Esophagus squamous epithelium (tissue), 5 donors: Measurements from ENCODE around the gene DAP. TPM values are rescaled to one million over a fixed set of nuclear protein-coding genes. Genes with fewer than 3 reads are reported as not detected.

ENCODE experiments used
- DNase-seq: peaks from one replicate; lab custom pipeline; 2025; lab: John Stamatoyannopoulos, UW
- H3K27ac ChIP-seq, 4 donors: fragments of 200-600 bp; sonication (generic); one replicate each; pipeline ENCODE4 v1.5.1; 2016 to 2019; ENCODE audit warnings: mild to moderate bottlenecking in 1 of 4
- H3K27me3 ChIP-seq, 4 donors: fragments of 200-600 bp; sonication (generic); 1 replicate in 3 of 4; 2 replicates in 1 of 4; pipeline versions ENCODE4 v1.5.1 to v1.6.0; 2017 to 2021; ENCODE audit warnings: antibody characterized with exemption in 1 of 4
- H3K36me3 ChIP-seq, 3 donors: fragments of 200-600 bp; sonication (generic); one replicate each; pipeline ENCODE4 v1.5.1; 2016 to 2019
- H3K4me1 ChIP-seq, 3 donors: fragments of 200-600 bp; sonication (generic); one replicate each; pipeline ENCODE4 v1.5.1; 2017 to 2019
- H3K4me3 ChIP-seq, 4 donors: fragments of 200-600 bp; sonication (generic); 1 replicate in 3 of 4; 2 replicates in 1 of 4; pipeline ENCODE4 v1.5.1; 2016 to 2019; ENCODE audit warnings: mild to moderate bottlenecking in 2 of 4, moderate library complexity in 1 of 4
- H3K9me3 ChIP-seq, 3 donors: fragments of 200-600 bp; sonication (generic); one replicate each; pipeline ENCODE4 v1.5.1; 2016 to 2019
- CTCF ChIP-seq, 6 experiments: fragments of 450-650 bp in 4 of 6; fragments of 200-600 bp in 2 of 6; sonication (generic) in 2 of 6; IDR thresholded peaks; one replicate each; pipeline ENCODE4 v1.5.1; 2016 to 2019; ENCODE audit warnings: antibody characterized with exemption in 6 of 6, mild to moderate bottlenecking in 4 of 6, moderate library complexity in 4 of 6
- POLR2A ChIP-seq, 4 donors: fragments of 450-650 bp; IDR thresholded peaks; one replicate each; pipeline ENCODE4 v1.6.1; 2017; ENCODE audit warnings: antibody characterized with exemption in 4 of 4, mild to moderate bottlenecking in 4 of 4, moderate library complexity in 3 of 4
- WGBS, 2 donors: methylation state at CpG; one replicate each; pipeline ENCODE4 v1.1.5; 2018; 5-methylcytosine and 5-hydroxymethylcytosine counted together
- intact Hi-C: fragments of 100-400 bp; cut with DNase I; formaldehyde crosslinking; loops from one replicate; pipeline ENCODE4 v1.15.0; 2022
- total RNA-seq, 4 donors: library from RNA; depleted of rRNA; stranded (reverse); fragments of >200 nt; gene quantifications; one replicate each; pipeline ENCODE4 v1.1.0, GENCODE V29; 2016
- donor health status: DM: yes; HTN: yes; CAD: no.

DAP gene
- total RNA-seq, 4 donors from 2014 or later, result 15.7 to 35.5 (median 29.5) TPM

GRCh38 chr5:10637944-10638343 lies 123.1 kb downstream of the DAP start:
- WGBS, 2 donors, result 79% methylated on average over 10 of the region's 10 CpGs; no CpG with 5 or more reads in 1 of the 2 donors
- H3K4me3 ChIP-seq, result no peak overlapping the region
- peaks cover 0 to 10% (median 0%) of the 10 kb centered on the region in 4 donors for H3K27me3 ChIP-seq
- H3K27ac ChIP-seq, result no peak overlapping the region
- no peaks in the 10 kb centered on the region for H3K36me3 ChIP-seq
- H3K4me1 ChIP-seq, result peaks cover 0 to 17% (median 4%) of the 10 kb centered on the region in 3 donors
- no peaks in the 10 kb centered on the region for H3K9me3 ChIP-seq
- intact Hi-C loops, result no loop called here
- DNase-seq, result no peak
- no peak for TF ChIP-seq POLR2A (IDR thresholded peaks at IDR 0.05)
- TF ChIP-seq CTCF (IDR thresholded peaks at IDR 0.05), result no peak

DNA sequence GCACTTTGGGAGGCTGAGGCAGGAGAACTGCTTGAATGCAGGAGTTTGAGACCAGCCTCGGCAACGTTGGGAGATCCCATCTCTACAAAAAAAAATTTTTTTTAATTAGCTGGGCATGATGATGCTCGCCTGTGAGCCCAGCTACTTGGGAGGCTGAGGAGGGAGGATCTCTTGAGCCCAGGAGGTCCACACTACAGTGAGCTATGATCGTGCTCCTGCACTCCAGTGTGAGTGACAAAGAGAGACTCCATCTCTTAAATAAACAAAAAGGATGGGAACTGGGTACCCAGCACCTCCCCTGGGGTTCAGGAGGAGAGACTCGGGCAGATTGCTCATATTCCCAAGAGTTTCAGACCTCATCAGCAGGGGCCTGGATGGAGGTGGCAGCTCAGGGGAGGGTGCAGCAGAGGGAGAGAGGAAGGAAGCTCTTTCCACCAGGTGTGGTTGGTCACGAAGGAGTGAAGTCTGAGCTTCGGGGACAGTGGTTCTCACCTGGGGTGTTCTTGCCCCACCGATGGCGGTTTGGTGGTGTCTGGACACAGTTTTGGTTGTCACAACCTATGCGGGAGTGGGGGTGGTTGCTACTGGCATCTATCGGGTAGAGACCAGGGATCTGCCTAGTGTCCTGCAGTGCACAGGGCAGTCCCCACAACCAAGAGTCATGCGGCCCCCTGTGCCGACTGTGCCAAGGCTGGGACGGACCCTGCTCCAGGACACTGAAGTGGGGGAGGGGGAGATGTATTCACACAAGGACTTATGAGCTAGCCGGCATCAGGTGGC lies 124.5 kb downstream of the DAP start:
- Histone ChIP-seq H3K27ac (no peak overlapping the region), H3K4me1 (peaks cover 0 to 22% (median 4%) of the 10 kb centered on the region in 3 donors), H3K36me3 (no peaks in the 10 kb centered on the region), H3K9me3 (no peaks in the 10 kb centered on the region), H3K27me3 (peaks cover 0 to 10% (median 0%) of the 10 kb centered on the region in 4 donors), H3K4me3 (no peak overlapping the region)
- DNase-seq, result no peak
- intact Hi-C loops, result no loop called here
- 56 to 68% methylated on average over 6 to 11 of the region's 15 CpGs for WGBS, 2 donors
- TF ChIP-seq CTCF (IDR thresholded peaks at IDR 0.05) (no peak), POLR2A (IDR thresholded peaks at IDR 0.05) (no peak)

DNA sequence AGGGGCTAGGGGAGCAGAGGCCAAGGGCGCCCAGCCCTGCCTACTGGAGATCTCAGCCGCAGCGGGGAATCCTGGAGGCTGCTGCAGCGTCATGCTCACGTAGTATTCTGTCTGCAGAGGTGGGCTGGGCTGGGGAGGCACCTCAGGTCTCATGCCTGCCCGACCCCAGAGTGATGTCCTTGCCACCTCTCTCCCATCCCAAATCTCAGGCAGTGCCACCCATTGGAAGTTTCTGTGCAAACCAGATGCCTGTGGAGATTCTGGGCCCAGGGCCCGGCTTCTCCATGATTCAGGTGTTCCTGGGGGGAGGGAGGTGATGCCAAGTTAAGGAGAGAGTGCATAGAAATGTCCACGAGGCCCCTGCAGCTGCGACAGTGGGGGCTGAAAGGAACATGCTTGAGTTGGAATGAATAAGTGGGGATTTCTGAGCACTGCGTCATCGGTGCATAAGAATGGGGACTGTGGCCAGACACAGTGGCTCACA lies 125.1 kb downstream of the DAP start:
- Histone ChIP-seq H3K4me1 (peaks cover 0 to 22% (median 4%) of the 10 kb centered on the region in 3 donors), H3K4me3 (no peak overlapping the region), H3K27ac (no peak overlapping the region), H3K9me3 (no peaks in the 10 kb centered on the region), H3K27me3 (peaks cover 0 to 10% (median 0%) of the 10 kb centered on the region in 4 donors), H3K36me3 (no peaks in the 10 kb centered on the region)
- no peak for DNase-seq
- intact Hi-C loops, result no loop called here
- TF ChIP-seq POLR2A (IDR thresholded peaks at IDR 0.05), result no peak
- no peak for TF ChIP-seq CTCF (IDR thresholded peaks at IDR 0.05)
- WGBS, 2 donors, result 15% methylated on average over 6 to 7 of the region's 11 CpGs

GRCh38 chr5:10635257-10635866 lies 125.7 kb downstream of the DAP start:
- intact Hi-C loops, result no loop called here
- 28 to 48% methylated on average over 7 to 9 of the region's 10 CpGs for WGBS, 2 donors
- peaks cover 0 to 27% (median 4%) of the 10 kb centered on the region in 3 donors for H3K4me1 ChIP-seq

More at GRCh38 chr5:10635257-10635866, 125.7 kb downstream of the DAP start:
- Histone ChIP-seq H3K27me3 (peaks cover 0 to 10% (median 0%) of the 10 kb centered on the region in 4 donors), H3K9me3 (no peaks in the 10 kb centered on the region), H3K27ac (no peak overlapping the region), H3K4me3 (no peak overlapping the region), H3K36me3 (no peaks in the 10 kb centered on the region)
- DNase-seq, result no peak
- no peak for TF ChIP-seq CTCF (IDR thresholded peaks at IDR 0.05)
- TF ChIP-seq POLR2A (IDR thresholded peaks at IDR 0.05), result no peak
